ENCODE measurements around the gene ZNF264. TPM values are rescaled to one million over a fixed set of nuclear protein-coding genes. Genes with fewer than 3 reads are reported as not detected.
A peak's percentile ranks its signal among the peaks of the same experiment; 100 is the strongest.
"Not testable (repeated sequence)": the region's sequence is repeated elsewhere in the genome, so short reads cannot be mapped to it uniquely, and the experiment has no call there.

The ZNF264 gene
- 10 to 100 TPM; 20.2 to 26.9 (median 22.1) TPM for total RNA-seq

- Mint-ChIP-seq H3K4me3 (peak within 1 kb of the TSS; percentile 91), H3K9me3 (peaks cover 10% of the 10 kb centered on the region), H3K36me3 (ENCODE audit: insufficient read depth) (peaks cover 36% of the 10 kb centered on the region), H3K4me1 (ENCODE audit: low read depth) (peaks cover 33% of the 10 kb centered on the region), H3K27me3 (ENCODE audit: low read depth) (peaks cover 10% of the 10 kb centered on the region)
- ATAC-seq (peak; percentile 99), DNase-seq (peak; percentile 85)
Observed at GRCh38 chr19:57191141-57192076, at the start of gene ZNF264. Gene ZNF264, plus strand, starts transcription at chr19:57191500. Its CDS starts 414 bp downstream, at chr19:57191914.

DNA sequence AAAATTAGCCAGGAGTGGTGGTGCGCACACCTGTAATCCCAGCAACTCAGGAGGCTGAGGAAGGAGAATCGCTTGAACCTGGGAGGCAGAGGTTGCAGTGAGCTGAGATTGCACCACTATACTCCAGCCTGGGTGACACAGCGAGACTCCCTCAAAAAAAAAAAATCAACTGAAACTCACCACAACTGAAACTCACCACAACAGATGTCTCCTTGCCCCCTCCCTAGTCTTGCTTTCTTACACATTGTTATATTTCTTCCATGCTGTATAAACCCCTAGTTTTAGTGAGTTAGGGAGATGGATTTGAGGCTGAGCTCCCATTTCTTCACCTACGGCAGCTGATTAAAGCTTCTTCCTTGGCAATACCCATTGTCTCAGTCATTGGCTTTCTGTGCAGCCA, 49.6 kb upstream of the ZNF264 start:
- ATAC-seq = no peak

GRCh38 chr19:57152921-57153320, 38.4 kb upstream of the ZNF264 start:
- no peak for ATAC-seq
- Mint-ChIP-seq H3K36me3 (ENCODE audit: insufficient read depth) (peaks cover 2% of the 10 kb centered on the region), H3K4me3 (no peak overlapping the region), H3K27me3 (ENCODE audit: low read depth) (peaks cover 4% of the 10 kb centered on the region), H3K9me3 (peaks cover 24% of the 10 kb centered on the region), H3K4me1 (ENCODE audit: low read depth) (no peaks in the 10 kb centered on the region)
- no peak for DNase-seq

More for the DNA sequence above, 49.6 kb upstream of the ZNF264 start:
- no peak for DNase-seq
- no peaks in the 10 kb centered on the region for H3K27me3 Mint-ChIP-seq (ENCODE audit: low read depth)
- H3K4me1 Mint-ChIP-seq (ENCODE audit: low read depth) = no peaks in the 10 kb centered on the region
- peaks cover 13% of the 10 kb centered on the region for H3K9me3 Mint-ChIP-seq
- no peaks in the 10 kb centered on the region for H3K36me3 Mint-ChIP-seq (ENCODE audit: insufficient read depth)
- H3K4me3 Mint-ChIP-seq = no peak overlapping the region

DNA sequence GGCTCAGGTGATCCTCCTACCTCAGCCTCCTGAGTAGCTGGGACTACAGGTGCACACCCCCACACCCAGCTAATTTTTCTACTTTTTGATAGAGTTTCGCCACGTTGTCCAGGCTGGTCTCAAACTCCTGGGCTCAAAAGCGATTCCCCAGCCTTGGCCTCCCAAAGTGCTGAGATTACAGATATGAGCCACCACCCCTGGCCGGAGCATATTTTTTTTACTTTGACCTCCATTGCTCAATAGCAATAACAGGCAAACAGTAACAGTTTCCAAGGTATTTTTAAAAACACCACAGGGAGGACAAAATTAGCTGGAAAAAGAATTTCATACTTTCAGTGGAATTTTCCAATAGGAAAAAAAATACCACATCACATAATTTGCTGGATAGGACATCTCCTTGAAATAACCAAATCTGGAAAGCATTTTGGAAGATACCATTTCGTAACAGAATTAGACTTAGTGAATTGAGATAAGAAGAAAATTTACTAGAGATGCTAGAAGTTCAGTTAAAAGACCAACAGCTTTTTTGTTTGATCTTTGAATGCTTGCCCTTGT, 29.2 kb upstream of the ZNF264 start:
- Mint-ChIP-seq H3K9me3 (peaks cover 16% of the 10 kb centered on the region), H3K4me1 (ENCODE audit: low read depth) (no peaks in the 10 kb centered on the region), H3K36me3 (ENCODE audit: insufficient read depth) (no peaks in the 10 kb centered on the region), H3K4me3 (no peak overlapping the region), H3K27me3 (ENCODE audit: low read depth) (peaks cover 3% of the 10 kb centered on the region)
- ATAC-seq (no peak), DNase-seq (no peak)

GRCh38 chr19:57165846-57166245, 25.5 kb upstream of the ZNF264 start:
- peaks cover 15% of the 10 kb centered on the region for H3K9me3 Mint-ChIP-seq
- H3K4me3 Mint-ChIP-seq = no peak overlapping the region
- no peaks in the 10 kb centered on the region for H3K36me3 Mint-ChIP-seq (ENCODE audit: insufficient read depth)
- no peak for DNase-seq
- no peak for ATAC-seq
- no peaks in the 10 kb centered on the region for H3K27me3 Mint-ChIP-seq (ENCODE audit: low read depth)
- H3K4me1 Mint-ChIP-seq (ENCODE audit: low read depth) = no peaks in the 10 kb centered on the region

- H3K4me3 Mint-ChIP-seq = no peak within 1 kb of the TSS
- H3K9me3 Mint-ChIP-seq = peaks cover 18% of the 10 kb centered on the region
- peaks cover under 1% of the 10 kb centered on the region for H3K36me3 Mint-ChIP-seq (ENCODE audit: insufficient read depth)
- DNase-seq (no peak), ATAC-seq (no peak)
- H3K4me1 Mint-ChIP-seq (ENCODE audit: low read depth) = peaks cover 5% of the 10 kb centered on the region
- H3K27me3 Mint-ChIP-seq (ENCODE audit: low read depth) = peaks cover 1% of the 10 kb centered on the region
Observed at GRCh38 chr19:57167385-57167784, 23.9 kb upstream of the ZNF264 start, which contains the start of gene DUXA. Gene DUXA, minus strand, starts transcription at chr19:57167485. Its CDS starts 42 bp downstream, at chr19:57167443.

- peaks cover 10% of the 10 kb centered on the region for H3K4me1 Mint-ChIP-seq (ENCODE audit: low read depth)
- H3K27me3 Mint-ChIP-seq (ENCODE audit: low read depth) = peaks cover 13% of the 10 kb centered on the region
- peaks cover 28% of the 10 kb centered on the region for H3K9me3 Mint-ChIP-seq
- H3K4me3 Mint-ChIP-seq = peak overlapping the region; percentile 37
- peak; percentile 51 to 65 for ATAC-seq
- no peak for DNase-seq
- H3K36me3 Mint-ChIP-seq (ENCODE audit: insufficient read depth) = peaks cover 2% of the 10 kb centered on the region
Observed at GRCh38 chr19:57171551-57172081, 19.7 kb upstream of the ZNF264 start.

- ATAC-seq (no peak), DNase-seq (no peak)
- Mint-ChIP-seq H3K36me3 (ENCODE audit: insufficient read depth) (peaks cover 26% of the 10 kb centered on the region), H3K4me3 (peak overlapping the region; percentile 91), H3K4me1 (ENCODE audit: low read depth) (peaks cover 33% of the 10 kb centered on the region), H3K27me3 (ENCODE audit: low read depth) (peaks cover 16% of the 10 kb centered on the region), H3K9me3 (peaks cover 10% of the 10 kb centered on the region)
Observed at GRCh38 chr19:57190301-57190700, 999 bp upstream of the ZNF264 start.

DNA sequence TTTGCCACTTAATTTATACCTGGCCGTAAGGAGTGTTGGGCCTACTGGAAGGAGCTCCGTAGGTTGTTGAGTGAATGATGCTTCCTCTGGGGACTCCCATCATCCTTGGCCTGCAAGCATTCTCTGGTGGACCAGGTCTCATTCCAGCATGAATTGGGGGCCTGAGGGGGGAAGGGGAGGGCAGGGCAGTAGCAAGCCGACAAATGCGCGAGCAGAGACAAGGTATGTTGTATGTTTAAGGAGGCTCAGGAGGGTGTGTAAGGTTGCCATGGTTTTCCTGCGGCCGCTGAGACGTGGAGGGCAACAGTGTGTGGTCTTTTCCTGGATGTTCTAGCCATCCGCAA, 749 bp downstream of the ZNF264 start:
- Mint-ChIP-seq H3K36me3 (ENCODE audit: insufficient read depth) (peaks cover 43% of the 10 kb centered on the region), H3K4me3 (peak overlapping the region; percentile 91), H3K9me3 (peaks cover 10% of the 10 kb centered on the region), H3K4me1 (ENCODE audit: low read depth) (peaks cover 33% of the 10 kb centered on the region), H3K27me3 (ENCODE audit: low read depth) (peaks cover 6% of the 10 kb centered on the region)
- DNase-seq = no peak
- peak in 1 of 2 donors; percentile 3 for ATAC-seq

DNA sequence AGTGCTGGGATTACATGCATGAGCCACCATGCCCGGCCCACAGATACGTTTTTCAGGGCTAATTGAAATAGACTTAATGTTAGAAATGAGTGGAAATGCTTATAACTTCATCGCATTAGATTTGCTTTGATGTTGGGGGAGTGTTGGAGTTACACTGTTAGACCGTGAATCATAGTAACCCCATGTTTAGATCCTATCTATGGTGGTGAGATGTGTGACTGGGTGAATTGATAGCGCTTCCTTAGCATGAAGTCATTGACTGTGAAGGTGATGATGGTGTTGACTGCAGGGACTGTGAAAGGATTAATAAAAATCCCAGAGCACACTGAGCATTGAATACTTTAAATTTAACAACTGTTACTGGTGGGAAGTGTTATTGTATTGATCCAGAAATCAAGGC, 1.7 kb downstream of the ZNF264 start:
- Mint-ChIP-seq H3K4me1 (ENCODE audit: low read depth) (peaks cover 33% of the 10 kb centered on the region), H3K36me3 (ENCODE audit: insufficient read depth) (peaks cover 51% of the 10 kb centered on the region), H3K9me3 (peaks cover 10% of the 10 kb centered on the region), H3K4me3 (peak overlapping the region; percentile 91), H3K27me3 (ENCODE audit: low read depth) (peaks cover 1% of the 10 kb centered on the region)
- DNase-seq (no peak), ATAC-seq (peak in 1 of 2 donors; percentile 24)

DNA sequence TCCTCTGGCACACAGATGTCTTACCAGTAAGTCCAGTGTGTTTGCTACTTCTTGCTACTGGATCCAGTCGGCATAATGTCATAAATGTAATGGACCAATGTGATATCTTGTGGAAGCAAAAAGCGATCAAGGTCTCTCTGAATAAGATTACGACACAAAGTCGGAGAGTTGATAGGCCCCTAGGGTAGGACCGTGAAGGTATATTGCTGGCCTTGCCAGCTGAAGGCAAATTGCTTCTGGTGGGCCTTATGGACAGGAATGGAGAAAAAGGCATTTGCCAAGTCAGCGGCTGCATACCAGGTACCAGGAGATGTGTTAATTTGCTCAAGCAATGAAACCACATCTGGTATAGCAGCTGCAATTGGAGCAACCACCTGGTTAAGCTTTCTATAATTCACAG, 6.6 kb downstream of the ZNF264 start:
- H3K4me3 Mint-ChIP-seq; H3K27me3 Mint-ChIP-seq (ENCODE audit: low read depth); ATAC-seq; DNase-seq: not testable (repeated sequence)
- Mint-ChIP-seq H3K36me3 (ENCODE audit: insufficient read depth) (peaks cover 83% of the 10 kb centered on the region), H3K4me1 (ENCODE audit: low read depth) (peaks cover 16% of the 10 kb centered on the region), H3K9me3 (peaks cover 11% of the 10 kb centered on the region)

DNA sequence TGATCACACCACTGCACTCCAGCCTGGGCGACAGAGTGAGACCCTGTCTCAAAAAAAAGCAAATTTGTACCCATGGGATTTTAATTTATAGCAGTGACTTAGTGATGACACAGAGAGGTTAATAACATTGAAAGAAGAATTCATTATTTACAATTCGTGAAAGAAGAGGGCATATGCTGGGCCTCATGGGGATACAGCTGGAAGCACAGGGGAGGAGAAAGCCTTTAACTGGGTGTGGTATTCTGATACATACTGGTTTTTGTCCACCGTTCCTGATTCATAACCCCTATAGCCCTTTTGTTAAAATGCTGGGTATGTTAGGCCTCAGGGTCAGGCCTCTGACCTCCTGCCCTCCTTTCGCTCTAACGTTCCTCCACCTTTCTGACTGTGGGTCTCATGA, 10.9 kb downstream of the ZNF264 start:
- peaks cover 74% of the 10 kb centered on the region for H3K36me3 Mint-ChIP-seq (ENCODE audit: insufficient read depth)
- peaks cover 20% of the 10 kb centered on the region for H3K9me3 Mint-ChIP-seq
- no peak for DNase-seq
- H3K27me3 Mint-ChIP-seq (ENCODE audit: low read depth) = no peaks in the 10 kb centered on the region
- no peak overlapping the region for H3K4me3 Mint-ChIP-seq
- peaks cover 12% of the 10 kb centered on the region for H3K4me1 Mint-ChIP-seq (ENCODE audit: low read depth)
- no peak for ATAC-seq

- no peaks in the 10 kb centered on the region for H3K27me3 Mint-ChIP-seq (ENCODE audit: low read depth)
- peaks cover under 1% of the 10 kb centered on the region for H3K4me1 Mint-ChIP-seq (ENCODE audit: low read depth)
- H3K36me3 Mint-ChIP-seq (ENCODE audit: insufficient read depth) = peaks cover 71% of the 10 kb centered on the region
- ATAC-seq = no peak
- no peak overlapping the region for H3K4me3 Mint-ChIP-seq
- no peak for DNase-seq
- peaks cover 27% of the 10 kb centered on the region for H3K9me3 Mint-ChIP-seq
Observed at GRCh38 chr19:57210381-57210780, 19.1 kb downstream of the ZNF264 start.

DNA sequence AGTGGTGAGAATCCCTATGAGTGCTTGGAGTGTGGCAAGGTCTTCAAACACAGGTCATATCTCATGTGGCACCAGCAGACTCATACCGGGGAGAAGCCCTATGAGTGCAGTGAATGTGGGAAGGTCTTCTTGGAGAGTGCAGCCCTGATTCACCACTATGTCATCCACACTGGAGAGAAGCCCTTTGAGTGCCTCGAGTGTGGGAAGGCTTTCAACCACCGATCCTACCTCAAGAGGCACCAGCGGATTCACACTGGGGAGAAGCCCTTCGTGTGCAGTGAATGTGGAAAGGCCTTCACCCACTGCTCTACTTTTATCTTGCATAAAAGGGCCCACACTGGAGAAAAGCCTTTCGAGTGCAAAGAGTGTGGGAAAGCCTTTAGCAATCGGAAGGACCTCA, 20.8 kb downstream of the ZNF264 start:
- ATAC-seq (no peak), DNase-seq (no peak)
- peaks cover 32% of the 10 kb centered on the region for H3K9me3 Mint-ChIP-seq
- H3K4me3 Mint-ChIP-seq = no peak overlapping the region
- H3K27me3 Mint-ChIP-seq (ENCODE audit: low read depth) = no peaks in the 10 kb centered on the region
- peaks cover 75% of the 10 kb centered on the region for H3K36me3 Mint-ChIP-seq (ENCODE audit: insufficient read depth)
- peaks cover 3% of the 10 kb centered on the region for H3K4me1 Mint-ChIP-seq (ENCODE audit: low read depth)

Data from activated T-cell treated with anti-CD3 and anti-CD28 coated beads, Interleukin-2, amount 50 U/mL, for 4 hours (primary cell).